KMS-11 (cell line): ENCODE results near the gene THY1.

ENCODE experiments used
- H2AFZ ChIP-seq: fragments of 200-600 bp; sonication (generic); 2 replicates; pipeline ENCODE4 v1.6.1; 2016; ENCODE audit warnings: antibody characterized with exemption, mixed run types, low read depth
- H3K27ac ChIP-seq: fragments of 200-600 bp; sonication (generic); 2 replicates; pipeline ENCODE4 v1.6.1; 2016; ENCODE audit warnings: mild to moderate bottlenecking, mixed run types
- H3K27me3 ChIP-seq: fragments of 200-600 bp; sonication (generic); 2 replicates; pipeline ENCODE4 v1.6.1; 2017; ENCODE audit warnings: mild to moderate bottlenecking, low read depth, mixed run types, moderate library complexity; ENCODE audit not compliant: insufficient read depth
- H3K36me3 ChIP-seq: fragments of 200-600 bp; sonication (generic); 2 replicates; pipeline ENCODE4 v1.6.1; 2017; ENCODE audit warnings: mild to moderate bottlenecking, mixed run types; ENCODE audit not compliant: insufficient read depth
- H3K4me1 ChIP-seq: fragments of 200-600 bp; sonication (generic); 2 replicates; pipeline ENCODE4 v1.6.1; 2016; ENCODE audit warnings: mild to moderate bottlenecking, low read depth, mixed run types; ENCODE audit not compliant: poor library complexity, severe bottlenecking
- H3K4me2 ChIP-seq: fragments of 200-600 bp; sonication (generic); 2 replicates; pipeline ENCODE4 v1.7.0; 2016; ENCODE audit warnings: mild to moderate bottlenecking, mixed run types
- H3K4me3 ChIP-seq: fragments of 200-600 bp; sonication (generic); IDR thresholded peaks from 2 replicates; pipeline ENCODE4 v1.6.1; 2017; ENCODE audit warnings: low read depth, low read length, mixed read lengths; ENCODE audit not compliant: insufficient read depth
- H3K79me2 ChIP-seq: fragments of 200-600 bp; sonication (generic); 2 replicates; pipeline ENCODE4 v1.6.1; 2016; ENCODE audit warnings: low read depth, mixed run types; ENCODE audit not compliant: insufficient read depth
- H3K9ac ChIP-seq: fragments of 200-600 bp; sonication (generic); 2 replicates; pipeline ENCODE4 v1.6.1; 2016; ENCODE audit warnings: mild to moderate bottlenecking, mixed run types
- H4K20me1 ChIP-seq: fragments of 200-600 bp; sonication (generic); 2 replicates; pipeline ENCODE4 v1.6.1; 2016; ENCODE audit warnings: mild to moderate bottlenecking, mixed run types; ENCODE audit not compliant: insufficient read depth
- TF ChIP-seq, protein P1 (sequence below): fragments of 200-600 bp; sonication (generic); conservative IDR thresholded peaks from 2 replicates; pipeline ENCODE4 v1.6.1; 2017; ENCODE audit warnings: low read depth, mild to moderate bottlenecking, antibody characterized with exemption, low read length, moderate library complexity, mixed read lengths

Gene THY1

DNA sequence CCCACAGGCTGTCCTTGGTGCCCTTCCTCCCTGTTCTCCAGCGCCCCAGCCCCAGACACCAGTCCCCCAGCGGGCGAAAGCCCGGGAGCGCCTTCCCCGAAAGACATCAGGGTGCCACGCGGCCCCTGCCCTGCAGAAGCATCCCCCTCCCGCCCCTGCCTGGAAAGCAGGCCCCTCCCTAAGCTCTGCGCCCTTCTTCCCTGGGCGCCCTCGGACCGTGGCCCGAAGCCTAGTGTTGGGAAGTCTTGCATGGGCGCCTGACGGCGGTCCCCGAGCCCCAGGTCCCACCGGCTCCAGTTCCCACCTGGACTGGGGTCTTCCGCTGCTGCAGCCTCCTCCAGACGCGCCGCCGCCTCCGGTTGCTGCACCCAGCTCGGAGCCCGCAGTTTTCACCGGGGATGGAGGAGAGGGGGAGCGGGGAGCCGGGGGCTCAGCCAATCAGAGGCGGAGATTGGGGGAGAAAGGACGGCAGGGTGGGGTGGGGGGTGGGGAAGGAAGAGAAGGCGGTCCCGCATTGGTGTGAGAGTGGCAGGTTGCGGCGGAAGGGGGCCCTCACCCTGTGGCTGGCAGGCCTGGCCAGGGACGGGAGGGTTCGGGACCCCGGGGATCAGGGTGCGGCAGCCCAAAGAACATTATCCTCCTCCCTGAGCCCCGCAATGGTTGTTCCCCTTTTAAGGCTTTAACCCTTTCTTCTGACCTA, at the start of gene THY1:
THY1 (minus strand) TSS at position 364 of the 700 bp plus-strand sequence. CDS start 2,267 bp downstream, outside the sequence.
- Histone ChIP-seq H4K20me1 (no peaks in the 10 kb centered on the region), H3K79me2 (no peaks in the 10 kb centered on the region), H3K27ac (no peak within 1 kb of the TSS), H3K4me3 (no peak within 1 kb of the TSS), H3K9ac (no peak within 1 kb of the TSS), H3K36me3 (no peaks in the 10 kb centered on the region), H3K4me1 (no peaks in the 10 kb centered on the region), H2AFZ (no peak within 1 kb of the TSS), H3K4me2 (no peak within 1 kb of the TSS), H3K27me3 (no peaks in the 10 kb centered on the region)
- TF ChIP-seq, protein P1, sequence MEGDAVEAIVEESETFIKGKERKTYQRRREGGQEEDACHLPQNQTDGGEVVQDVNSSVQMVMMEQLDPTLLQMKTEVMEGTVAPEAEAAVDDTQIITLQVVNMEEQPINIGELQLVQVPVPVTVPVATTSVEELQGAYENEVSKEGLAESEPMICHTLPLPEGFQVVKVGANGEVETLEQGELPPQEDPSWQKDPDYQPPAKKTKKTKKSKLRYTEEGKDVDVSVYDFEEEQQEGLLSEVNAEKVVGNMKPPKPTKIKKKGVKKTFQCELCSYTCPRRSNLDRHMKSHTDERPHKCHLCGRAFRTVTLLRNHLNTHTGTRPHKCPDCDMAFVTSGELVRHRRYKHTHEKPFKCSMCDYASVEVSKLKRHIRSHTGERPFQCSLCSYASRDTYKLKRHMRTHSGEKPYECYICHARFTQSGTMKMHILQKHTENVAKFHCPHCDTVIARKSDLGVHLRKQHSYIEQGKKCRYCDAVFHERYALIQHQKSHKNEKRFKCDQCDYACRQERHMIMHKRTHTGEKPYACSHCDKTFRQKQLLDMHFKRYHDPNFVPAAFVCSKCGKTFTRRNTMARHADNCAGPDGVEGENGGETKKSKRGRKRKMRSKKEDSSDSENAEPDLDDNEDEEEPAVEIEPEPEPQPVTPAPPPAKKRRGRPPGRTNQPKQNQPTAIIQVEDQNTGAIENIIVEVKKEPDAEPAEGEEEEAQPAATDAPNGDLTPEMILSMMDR, result no peak

- no peak overlapping the region for H3K9ac ChIP-seq
- H3K4me2 ChIP-seq, result no peak overlapping the region
- no peaks in the 10 kb centered on the region for H3K27me3 ChIP-seq
- TF ChIP-seq, protein P1, result no peak
- no peak overlapping the region for H3K4me3 ChIP-seq
- H3K27ac ChIP-seq, result no peak overlapping the region
- no peak overlapping the region for H2AFZ ChIP-seq
- no peaks in the 10 kb centered on the region for H3K4me1 ChIP-seq
- no peaks in the 10 kb centered on the region for H4K20me1 ChIP-seq
- H3K36me3 ChIP-seq, result no peaks in the 10 kb centered on the region
- H3K79me2 ChIP-seq, result no peaks in the 10 kb centered on the region
These were observed 49.3 kb upstream of the THY1 start for GRCh38 chr11:119472186-119472855.

- no peak overlapping the region for H3K9ac ChIP-seq
- TF ChIP-seq, protein P1, result no peak
- no peak overlapping the region for H3K4me3 ChIP-seq
- H3K4me2 ChIP-seq, result no peak overlapping the region
- no peaks in the 10 kb centered on the region for H3K27me3 ChIP-seq
- no peak overlapping the region for H3K27ac ChIP-seq
- no peaks in the 10 kb centered on the region for H3K4me1 ChIP-seq
- no peaks in the 10 kb centered on the region for H3K36me3 ChIP-seq
- H3K79me2 ChIP-seq, result no peaks in the 10 kb centered on the region
- no peaks in the 10 kb centered on the region for H4K20me1 ChIP-seq
- H2AFZ ChIP-seq, result no peak overlapping the region
These were observed 48.4 kb upstream of the THY1 start for GRCh38 chr11:119471329-119471728.

- Histone ChIP-seq H3K9ac (no peak overlapping the region), H4K20me1 (no peaks in the 10 kb centered on the region), H3K36me3 (no peaks in the 10 kb centered on the region), H3K79me2 (no peaks in the 10 kb centered on the region), H3K27me3 (no peaks in the 10 kb centered on the region), H3K4me2 (no peak overlapping the region), H3K4me3 (no peak overlapping the region), H3K4me1 (no peaks in the 10 kb centered on the region), H3K27ac (no peak overlapping the region), H2AFZ (no peak overlapping the region)
- TF ChIP-seq, protein P1, result no peak
These were observed 47.6 kb upstream of the THY1 start for GRCh38 chr11:119470317-119471291.
